NCI-H1436 (cell line): ENCODE measurements around the gene ABHD4.
"Not testable (repeated sequence)": the region's sequence is repeated elsewhere in the genome, so short reads cannot be mapped to it uniquely, and the experiment has no call there.

Source experiments
- DNase-seq: peaks from one replicate; lab custom pipeline; 2025; lab: John Stamatoyannopoulos, UW

Gene ABHD4

GRCh38 chr14:22627506-22628263, 29.6 kb downstream of the ABHD4 start:
- DNase-seq, result no peak

GRCh38 chr14:22629361-22629760, 31.3 kb downstream of the ABHD4 start:
- no peak for DNase-seq

- no peak for DNase-seq
These were observed 32.0 kb downstream of the ABHD4 start for GRCh38 chr14:22630066-22630465.

- no peak for DNase-seq
These were observed 32.4 kb downstream of the ABHD4 start for GRCh38 chr14:22630486-22630885.

GRCh38 chr14:22634233-22634900, 36.3 kb downstream of the ABHD4 start:
- DNase-seq, result no peak

GRCh38 chr14:22635980-22636379, 37.9 kb downstream of the ABHD4 start:
- DNase-seq, result not testable (repeated sequence)

GRCh38 chr14:22640192-22640591, 42.1 kb downstream of the ABHD4 start:
- no peak for DNase-seq

- DNase-seq, result no peak
These were observed 43.7 kb downstream of the ABHD4 start for GRCh38 chr14:22641846-22642245.

GRCh38 chr14:22644305-22644635, 46.2 kb downstream of the ABHD4 start, which contains the start of gene OR6J1:
Gene OR6J1 (minus strand): TSS chr14:22644352. CDS start chr14:22634811, 9,541 bp downstream.
- no peak for DNase-seq

- no peak for DNase-seq
These were observed 48.6 kb downstream of the ABHD4 start for GRCh38 chr14:22646570-22647254.

GRCh38 chr14:22648506-22648905, 50.4 kb downstream of the ABHD4 start:
- no peak for DNase-seq

GRCh38 chr14:22650046-22650739, 52.1 kb downstream of the ABHD4 start:
- no peak for DNase-seq

- no peak for DNase-seq
These were observed 52.9 kb downstream of the ABHD4 start for GRCh38 chr14:22650960-22651521.

GRCh38 chr14:22651586-22651985, 53.5 kb downstream of the ABHD4 start:
- DNase-seq, result no peak

GRCh38 chr14:22653012-22653621, 55.0 kb downstream of the ABHD4 start:
- peak; percentile 25 for DNase-seq

- DNase-seq, result no peak
These were observed 58.1 kb downstream of the ABHD4 start for GRCh38 chr14:22656226-22656625.

GRCh38 chr14:22656945-22657731, 59.0 kb downstream of the ABHD4 start:
- DNase-seq, result no peak

- no peak for DNase-seq
These were observed 59.8 kb downstream of the ABHD4 start for GRCh38 chr14:22657861-22658260.

- no peak for DNase-seq
These were observed 60.8 kb downstream of the ABHD4 start for GRCh38 chr14:22658946-22659345.

GRCh38 chr14:22660654-22661053, 62.6 kb downstream of the ABHD4 start:
- DNase-seq, result no peak
